Stomach (tissue), 9 donors: ENCODE measurements around the gene AMACR. TPM values are rescaled to one million over a fixed set of nuclear protein-coding genes. Genes with fewer than 3 reads are reported as not detected.

ENCODE experiments used
- DNase-seq, 2 donors: peaks; one replicate each; pipeline versions ENCODE4 v3.0.0 to v3.0.0-alpha.2; 2013 to 2019
- H3K27ac ChIP-seq, 5 donors: fragments of 200-600 bp in 4 of 5; sonication (generic) in 4 of 5; one replicate each; pipeline ENCODE4 v1.5.1; 2013 to 2019; ENCODE audit warnings: mild to moderate bottlenecking in 1 of 5, moderate library complexity in 1 of 5
- H3K27me3 ChIP-seq, 3 donors: fragments of 200-600 bp; sonication (generic); one replicate each; pipeline ENCODE4 v1.5.1; 2017 to 2019; ENCODE audit warnings: mixed run types in 1 of 3
- H3K36me3 ChIP-seq, 4 donors: fragments of 200-600 bp; sonication (generic); 1 replicate in 3 of 4; 2 replicates in 1 of 4; pipeline ENCODE4 v1.5.1; 2016 to 2019
- H3K4me1 ChIP-seq, 4 donors: fragments of 200-600 bp; sonication (generic); one replicate each; pipeline ENCODE4 v1.5.1; 2016 to 2019
- H3K4me3 ChIP-seq, 4 donors: fragments of 200-600 bp; sonication (generic) in 3 of 4; one replicate each; pipeline ENCODE4 v1.5.1; 2016 to 2019; ENCODE audit warnings: mild to moderate bottlenecking in 1 of 4
- H3K9me3 ChIP-seq, 4 donors: fragments of 200-600 bp; sonication (generic); one replicate each; pipeline ENCODE4 v1.5.1; 2016 to 2019
- CTCF ChIP-seq, 7 experiments: fragments of 450-650 bp in 4 of 7; fragments of 200-600 bp in 3 of 7; sonication (generic) in 3 of 7; IDR thresholded peaks; one replicate each; pipeline ENCODE4 v1.5.1; 2016 to 2019; ENCODE audit warnings: antibody characterized with exemption in 7 of 7, control low read depth in 2 of 7, mild to moderate bottlenecking in 1 of 7
- EP300 ChIP-seq: sonication (generic); formaldehyde crosslinking; IDR thresholded peaks from one replicate; pipeline ENCODE4 v1.6.1; 2017; ENCODE audit warnings: antibody characterized with exemption
- POLR2A ChIP-seq, 4 donors: fragments of 450-650 bp; IDR thresholded peaks; one replicate each; pipeline ENCODE4 v1.6.1; 2016; ENCODE audit warnings: antibody characterized with exemption in 4 of 4, control low read depth in 2 of 4, mild to moderate bottlenecking in 1 of 4, moderate library complexity in 1 of 4
- POLR2AphosphoS5 ChIP-seq, 3 donors: sonication (generic); formaldehyde crosslinking; IDR thresholded peaks; one replicate each; pipeline ENCODE4 v1.6.1; 2016; ENCODE audit warnings: antibody characterized with exemption in 3 of 3
- WGBS, 5 donors: extraction: QIAGEN DNeasy Blood & Tissue Kit in 3 of 5; methylation state at CpG; one replicate each; pipeline versions ENCODE4 v1.1.5 to v1.1.7; 2013 to 2018; 5-methylcytosine and 5-hydroxymethylcytosine counted together
- intact Hi-C: fragments of 100-400 bp; cut with DNase I; formaldehyde crosslinking; loops from one replicate; pipeline ENCODE4 v1.15.1; 2023; ENCODE audit warnings: low total_unique reads
- polyA plus RNA-seq, 3 donors: library from polyadenylated mRNA; stranded (reverse); fragments of 200-250 nt; gene quantifications; one replicate each; pipeline ENCODE4 v1.2.3, GENCODE V29; 2013
- total RNA-seq, 5 donors: library from RNA; depleted of rRNA; stranded (reverse); fragments of >200 nt; gene quantifications; one replicate each; pipeline versions ENCODE4 v1.1.0 to v1.2.3, GENCODE V29; 2014 to 2016
- donor health status: healthy with polysubstance abuse.
- donor health status: Bipolar disorder and iron deficiency.
- donor health status: healthy.

AMACR gene
- total and polyA plus RNA-seq, 8 donors, result 8.5 to 89.7 (median 19.5) TPM

DNA sequence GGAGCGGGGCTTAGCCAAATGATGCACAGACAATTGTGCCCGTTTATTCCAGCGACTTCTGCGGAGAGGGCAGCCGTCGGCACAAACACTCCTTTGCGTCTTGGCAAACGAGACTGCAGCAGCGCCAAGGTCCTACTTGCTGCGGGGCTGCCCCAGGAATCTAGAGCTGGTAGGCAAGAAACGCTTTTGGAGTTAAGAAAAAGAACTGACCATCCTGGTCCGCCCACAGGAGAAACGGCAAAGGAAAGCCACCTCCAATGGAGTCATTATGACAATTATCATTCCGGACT, 69.4 kb downstream of the AMACR start:
- no peak for DNase-seq
- peaks cover 12 to 26% (median 21%) of the 10 kb centered on the region in 4 donors for H3K4me1 ChIP-seq
- H3K9me3 ChIP-seq, result no peaks in the 10 kb centered on the region
- no peak overlapping the region for H3K4me3 ChIP-seq
- H3K27ac ChIP-seq, result no peak overlapping the region
- TF ChIP-seq EP300 (no peak), POLR2A (IDR thresholded peaks at IDR 0.05) (no peak), CTCF (IDR thresholded peaks at IDR 0.05) (no peak), POLR2AphosphoS5 (IDR thresholded peaks at IDR 0.05) (no peak)
- WGBS, 5 donors, result 19 to 60% (median 24%) methylated on average over 14 of the region's 14 CpGs
- H3K36me3 ChIP-seq, result no peaks in the 10 kb centered on the region
- peaks cover 13 to 83% (median 39%) of the 10 kb centered on the region in 3 donors for H3K27me3 ChIP-seq
- intact Hi-C loops, result no loop called here

- Histone ChIP-seq H3K9me3 (no peaks in the 10 kb centered on the region), H3K4me1 (peaks cover 12 to 26% (median 21%) of the 10 kb centered on the region in 4 donors), H3K36me3 (no peaks in the 10 kb centered on the region), H3K27me3 (peaks cover 13 to 79% (median 39%) of the 10 kb centered on the region in 3 donors), H3K4me3 (no peak overlapping the region), H3K27ac (no peak overlapping the region)
- intact Hi-C loops, result no loop called here
- no peak for DNase-seq
- WGBS, 5 donors, result 19 to 35% (median 29%) methylated on average over 34 to 54 of the region's 54 CpGs
- TF ChIP-seq POLR2AphosphoS5 (IDR thresholded peaks at IDR 0.05), result no peak
- TF ChIP-seq EP300, result no peak
- no peak for TF ChIP-seq CTCF (IDR thresholded peaks at IDR 0.05)
- TF ChIP-seq POLR2A (IDR thresholded peaks at IDR 0.05), result no peak
Measured at GRCh38 chr5:33937707-33938506, 69.9 kb downstream of the AMACR start.

GRCh38 chr5:33937017-33937706, 70.7 kb downstream of the AMACR start:
- 38 to 64% (median 44%) methylated on average over 32 to 54 of the region's 54 CpGs for WGBS, 5 donors
- TF ChIP-seq POLR2AphosphoS5 (IDR thresholded peaks at IDR 0.05), result no peak
- no peak for TF ChIP-seq POLR2A (IDR thresholded peaks at IDR 0.05)
- TF ChIP-seq EP300, result no peak
- no peak for TF ChIP-seq CTCF (IDR thresholded peaks at IDR 0.05)
- Histone ChIP-seq H3K4me1 (peaks cover 12 to 26% (median 21%) of the 10 kb centered on the region in 4 donors), H3K9me3 (no peaks in the 10 kb centered on the region), H3K27ac (no peak overlapping the region), H3K36me3 (no peaks in the 10 kb centered on the region), H3K4me3 (peak overlapping the region in 2 of 4 donors; percentile 31 to 38), H3K27me3 (peaks cover 13 to 71% (median 39%) of the 10 kb centered on the region in 3 donors)
- no peak for DNase-seq
- intact Hi-C loops, result no loop called here

GRCh38 chr5:33936381-33937016, 71.4 kb downstream of the AMACR start, which contains the start of gene RXFP3:
RXFP3 (plus strand) TSS chr5:33936386; CDS start chr5:33936741, 355 bp downstream.
- intact Hi-C loops, result no loop called here
- no peak within 1 kb of the TSS for H3K27ac ChIP-seq
- DNase-seq, result peak in 1 of 2 donors; percentile 37
- 11 to 18% (median 13%) methylated on average over 24 to 45 of the region's 45 CpGs for WGBS, 5 donors
- H3K4me1 ChIP-seq, result peaks cover 12 to 26% (median 21%) of the 10 kb centered on the region in 4 donors
- peaks cover 13 to 65% (median 39%) of the 10 kb centered on the region in 3 donors for H3K27me3 ChIP-seq
- no peaks in the 10 kb centered on the region for H3K9me3 ChIP-seq
- H3K4me3 ChIP-seq, result peak within 1 kb of the TSS; percentile 24 to 38 (median 28)
- no peak for TF ChIP-seq POLR2AphosphoS5 (IDR thresholded peaks at IDR 0.05)
- TF ChIP-seq CTCF (IDR thresholded peaks at IDR 0.05), result no peak
- no peak for TF ChIP-seq POLR2A (IDR thresholded peaks at IDR 0.05)
- no peak for TF ChIP-seq EP300
- no peaks in the 10 kb centered on the region for H3K36me3 ChIP-seq
